Measurements from ENCODE around the gene TTLL4. TPM values are rescaled to one million over a fixed set of nuclear protein-coding genes. Genes with fewer than 3 reads are reported as not detected.

The TTLL4 gene
- polyA plus RNA-seq, 1 of the 3 experiments (the other 2 are of a cell fraction) = 15.6 TPM

DNA sequence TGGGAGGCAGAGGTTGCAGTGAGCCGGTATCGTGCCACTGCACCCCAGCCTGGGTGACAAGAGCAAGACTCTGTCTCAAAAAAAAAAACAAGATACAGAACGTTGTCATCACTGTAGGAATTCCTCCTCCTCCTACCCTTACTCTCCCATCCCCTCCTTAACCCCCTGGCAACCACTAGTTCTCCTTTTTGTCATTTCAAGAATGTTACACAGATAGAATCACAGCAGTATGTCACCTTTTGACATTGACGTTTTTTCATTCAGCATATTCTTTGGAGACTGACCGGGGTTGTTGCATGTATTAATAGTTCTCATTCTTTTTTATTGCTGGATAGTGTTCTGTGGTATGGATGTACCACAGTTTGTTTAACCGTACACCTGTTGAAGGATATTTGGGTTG is 32.4 kb downstream of the TTLL4 start:
- no peaks in the 10 kb centered on the region for H3K9me3 ChIP-seq
- H2AFZ ChIP-seq (ENCODE audit: low read depth) = no peak overlapping the region
- no peak overlapping the region for H3K4me2 ChIP-seq
- 88% methylated on average over 6 of the region's 6 CpGs for WGBS (ENCODE audit: low lambda C conversion rate)
- H3K9ac ChIP-seq = no peak overlapping the region
- no peaks in the 10 kb centered on the region for H3K4me1 ChIP-seq (ENCODE audit: control insufficient read depth in 1 of 2, insufficient read depth in 2 of 2, low read depth in 1 of 2, low read length in 1 of 2)
- no peaks in the 10 kb centered on the region for H4K20me1 ChIP-seq (ENCODE audit: insufficient read depth)
- no peak for TF ChIP-seq YY1 (IDR thresholded peaks at IDR 0.05; ENCODE audit: low read depth)
- TF ChIP-seq FOXM1 (IDR thresholded peaks at IDR 0.05; ENCODE audit: low read depth) = no peak
- no peak for TF ChIP-seq JUND (IDR thresholded peaks at IDR 0.05)
- TF ChIP-seq, protein P1, sequence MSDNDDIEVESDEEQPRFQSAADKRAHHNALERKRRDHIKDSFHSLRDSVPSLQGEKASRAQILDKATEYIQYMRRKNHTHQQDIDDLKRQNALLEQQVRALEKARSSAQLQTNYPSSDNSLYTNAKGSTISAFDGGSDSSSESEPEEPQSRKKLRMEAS (IDR thresholded peaks at IDR 0.05; ENCODE audit: low read depth) = no peak
- TF ChIP-seq NFIC (IDR thresholded peaks at IDR 0.05; ENCODE audit: borderline replicate concordance) = no peak
- TF ChIP-seq CHD2 (IDR thresholded peaks at IDR 0.05; ENCODE audit: low read length, partially characterized antibody) = no peak
- TF ChIP-seq RXRA (IDR thresholded peaks at IDR 0.05; ENCODE audit: borderline replicate concordance, low read depth) = no peak
- TF ChIP-seq SIN3A (IDR thresholded peaks at IDR 0.05; ENCODE audit: borderline replicate concordance, low read depth, low read length) = no peak
- TF ChIP-seq, protein P2, sequence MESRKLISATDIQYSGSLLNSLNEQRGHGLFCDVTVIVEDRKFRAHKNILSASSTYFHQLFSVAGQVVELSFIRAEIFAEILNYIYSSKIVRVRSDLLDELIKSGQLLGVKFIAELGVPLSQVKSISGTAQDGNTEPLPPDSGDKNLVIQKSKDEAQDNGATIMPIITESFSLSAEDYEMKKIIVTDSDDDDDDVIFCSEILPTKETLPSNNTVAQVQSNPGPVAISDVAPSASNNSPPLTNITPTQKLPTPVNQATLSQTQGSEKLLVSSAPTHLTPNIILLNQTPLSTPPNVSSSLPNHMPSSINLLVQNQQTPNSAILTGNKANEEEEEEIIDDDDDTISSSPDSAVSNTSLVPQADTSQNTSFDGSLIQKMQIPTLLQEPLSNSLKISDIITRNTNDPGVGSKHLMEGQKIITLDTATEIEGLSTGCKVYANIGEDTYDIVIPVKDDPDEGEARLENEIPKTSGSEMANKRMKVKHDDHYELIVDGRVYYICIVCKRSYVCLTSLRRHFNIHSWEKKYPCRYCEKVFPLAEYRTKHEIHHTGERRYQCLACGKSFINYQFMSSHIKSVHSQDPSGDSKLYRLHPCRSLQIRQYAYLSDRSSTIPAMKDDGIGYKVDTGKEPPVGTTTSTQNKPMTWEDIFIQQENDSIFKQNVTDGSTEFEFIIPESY (IDR thresholded peaks at IDR 0.05; ENCODE audit: borderline replicate concordance, low read depth) = no peak
- TF ChIP-seq GABPA (IDR thresholded peaks at IDR 0.05; ENCODE audit: low read depth) = no peak
- no peak for TF ChIP-seq FOSL2 (IDR thresholded peaks at IDR 0.05; ENCODE audit: borderline replicate concordance, low read depth)
- TF ChIP-seq, protein P3, sequence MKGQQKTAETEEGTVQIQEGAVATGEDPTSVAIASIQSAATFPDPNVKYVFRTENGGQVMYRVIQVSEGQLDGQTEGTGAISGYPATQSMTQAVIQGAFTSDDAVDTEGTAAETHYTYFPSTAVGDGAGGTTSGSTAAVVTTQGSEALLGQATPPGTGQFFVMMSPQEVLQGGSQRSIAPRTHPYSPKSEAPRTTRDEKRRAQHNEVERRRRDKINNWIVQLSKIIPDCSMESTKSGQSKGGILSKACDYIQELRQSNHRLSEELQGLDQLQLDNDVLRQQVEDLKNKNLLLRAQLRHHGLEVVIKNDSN (IDR thresholded peaks at IDR 0.05; ENCODE audit: borderline replicate concordance, low read depth) = no peak
- no peak for DNase-seq
- no peaks in the 10 kb centered on the region for H3K27me3 ChIP-seq (ENCODE audit: insufficient read depth)
- peaks cover 4% of the 10 kb centered on the region for H3F3A ChIP-seq (replicated peaks; ENCODE audit: insufficient read depth)
- H3K27ac ChIP-seq (ENCODE audit: low read depth in 2 of 2, low read length in 1 of 2) = no peak overlapping the region
- H3K4me3 ChIP-seq (ENCODE audit: low read depth in 2 of 2, low read length in 1 of 2) = no peak overlapping the region
- no peaks in the 10 kb centered on the region for H3K9me2 ChIP-seq
- H3K79me2 ChIP-seq (ENCODE audit: insufficient read depth) = no peaks in the 10 kb centered on the region
- POLR2A ChIA-PET = no interaction called here
- H3K36me3 ChIP-seq (replicated peaks in 1 of 2; ENCODE audit: control insufficient read depth in 1 of 2, insufficient read depth in 2 of 2, low read length in 1 of 2) = peaks cover 36 to 77% of the 10 kb centered on the region in 2 experiments
- CTCF ChIA-PET = no interaction called here

DNA sequence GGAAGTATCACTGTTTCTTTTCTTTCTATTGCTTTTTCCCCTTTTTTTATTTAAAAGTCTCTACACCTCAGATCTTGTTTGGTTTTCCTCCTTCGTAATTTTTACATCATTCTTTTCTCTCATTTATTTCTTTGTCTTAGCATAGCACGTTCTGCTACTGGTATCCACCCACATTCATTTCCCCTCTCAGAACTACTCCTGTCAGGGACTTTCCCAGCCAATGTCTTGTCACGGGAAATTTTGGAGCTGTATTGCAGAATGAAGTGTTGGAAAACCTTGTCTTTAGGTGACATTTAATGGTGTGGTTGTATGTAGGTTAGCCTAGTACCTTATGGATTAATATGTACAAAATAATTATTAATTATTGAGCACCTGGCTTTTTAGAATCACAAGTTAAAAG is 34.0 kb downstream of the TTLL4 start:
- no peak overlapping the region for H3K4me2 ChIP-seq
- H2AFZ ChIP-seq (ENCODE audit: low read depth) = no peak overlapping the region
- no peak overlapping the region for H3K27ac ChIP-seq (ENCODE audit: low read depth in 2 of 2, low read length in 1 of 2)
- WGBS (ENCODE audit: low lambda C conversion rate) = 94% methylated on average over 3 of the region's 3 CpGs
- CTCF ChIA-PET = interaction anchor here (1.1 to 2.3 kb wide), 2 partner anchors 34 to 103 kb away, joined by 3 to 5 read pairs; no protein-coding TSS in a partner anchor
- H3K4me3 ChIP-seq (ENCODE audit: low read depth in 2 of 2, low read length in 1 of 2) = no peak overlapping the region
- POLR2A ChIA-PET = no interaction called here
- H3K4me1 ChIP-seq (ENCODE audit: control insufficient read depth in 1 of 2, insufficient read depth in 2 of 2, low read depth in 1 of 2, low read length in 1 of 2) = no peaks in the 10 kb centered on the region
- no peak overlapping the region for H3K9ac ChIP-seq
- H3K36me3 ChIP-seq (replicated peaks in 1 of 2; ENCODE audit: control insufficient read depth in 1 of 2, insufficient read depth in 2 of 2, low read length in 1 of 2) = peaks cover 43 to 73% of the 10 kb centered on the region in 2 experiments
- H3K27me3 ChIP-seq (ENCODE audit: insufficient read depth) = no peaks in the 10 kb centered on the region
- H3K79me2 ChIP-seq (ENCODE audit: insufficient read depth) = no peaks in the 10 kb centered on the region
- no peak for DNase-seq
- H3K9me2 ChIP-seq = no peaks in the 10 kb centered on the region
- H3K9me3 ChIP-seq = no peaks in the 10 kb centered on the region
- no peaks in the 10 kb centered on the region for H3F3A ChIP-seq (replicated peaks; ENCODE audit: insufficient read depth)
- no peaks in the 10 kb centered on the region for H4K20me1 ChIP-seq (ENCODE audit: insufficient read depth)
- TF ChIP-seq POLR2AphosphoS5 (IDR thresholded peaks at IDR 0.05; ENCODE audit: low read depth, low read length) (no peak), TCF12 (IDR thresholded peaks at IDR 0.05) (no peak), GATA2 (CRISPR knock-in tag; IDR thresholded peaks at IDR 0.05) (no peak), YY1 (IDR thresholded peaks at IDR 0.05; ENCODE audit: low read depth) (no peak), NRF1 (IDR thresholded peaks at IDR 0.05; ENCODE audit: low read depth, low read length) (no peak), RCOR1 (IDR thresholded peaks at IDR 0.05; ENCODE audit: low read length) (no peak), JUND (IDR thresholded peaks at IDR 0.05) (no peak), RFX5 (IDR thresholded peaks at IDR 0.05; ENCODE audit: low read length) (no peak), IRF3 (IDR thresholded peaks at IDR 0.05; ENCODE audit: low read depth, low read length) (no peak)
- TF ChIP-seq, protein P2 (IDR thresholded peaks at IDR 0.05; ENCODE audit: borderline replicate concordance, low read depth) = no peak
- TF ChIP-seq, protein P1 (IDR thresholded peaks at IDR 0.05; ENCODE audit: low read depth) = no peak
- TF ChIP-seq, protein P3 (IDR thresholded peaks at IDR 0.05; ENCODE audit: borderline replicate concordance, low read depth) = no peak

Measured in SK-N-SH (cell line).